ENCODE data around the gene TBL2. TPM values are rescaled to one million over a fixed set of nuclear protein-coding genes. Genes with fewer than 3 reads are reported as not detected.

Gene TBL2
- total RNA-seq, 1 experiment from 2014 or later = 32.3 TPM

DNA sequence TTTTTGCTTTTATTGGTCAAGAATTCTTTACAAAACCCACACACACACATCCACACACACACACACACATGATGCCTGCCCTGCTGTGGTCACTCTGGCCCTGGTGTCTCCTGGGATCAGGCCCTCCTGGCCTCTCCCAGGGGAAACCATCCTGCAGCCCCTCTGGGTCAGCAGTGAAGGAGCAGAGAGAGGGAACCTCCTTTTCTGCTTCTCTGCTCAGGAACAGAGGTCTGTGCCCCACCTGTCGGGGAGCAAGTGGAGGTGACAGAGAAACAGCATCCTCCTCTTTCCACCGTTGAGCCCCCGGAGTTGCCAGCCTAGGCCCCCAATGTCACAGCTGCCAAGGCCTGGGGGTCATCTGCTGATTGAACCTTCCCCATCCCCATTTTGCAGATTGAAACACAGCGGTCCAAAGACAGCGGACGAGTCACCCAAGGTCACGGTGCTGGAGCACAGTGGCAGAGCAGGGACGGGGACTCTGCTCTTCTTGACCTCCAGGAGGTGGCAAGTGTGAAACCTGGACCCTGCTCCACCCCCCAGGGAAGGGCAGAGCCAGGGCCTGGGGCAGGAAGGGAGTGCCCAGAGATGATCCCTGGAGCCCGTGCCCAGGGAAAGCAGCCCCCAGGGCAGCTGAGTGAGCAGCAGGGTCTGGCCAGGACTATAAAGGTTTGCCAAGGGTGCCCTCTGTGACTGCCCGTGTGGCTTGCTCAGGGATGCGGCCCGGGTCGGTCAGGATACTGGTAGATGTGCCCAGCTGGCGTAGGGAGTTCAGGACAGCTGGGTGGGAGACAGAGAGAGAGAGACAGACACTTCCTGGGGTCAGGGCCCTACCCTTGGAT, 15.0 kb upstream of the TBL2 start (continued):
- TF ChIP-seq, protein P1, sequence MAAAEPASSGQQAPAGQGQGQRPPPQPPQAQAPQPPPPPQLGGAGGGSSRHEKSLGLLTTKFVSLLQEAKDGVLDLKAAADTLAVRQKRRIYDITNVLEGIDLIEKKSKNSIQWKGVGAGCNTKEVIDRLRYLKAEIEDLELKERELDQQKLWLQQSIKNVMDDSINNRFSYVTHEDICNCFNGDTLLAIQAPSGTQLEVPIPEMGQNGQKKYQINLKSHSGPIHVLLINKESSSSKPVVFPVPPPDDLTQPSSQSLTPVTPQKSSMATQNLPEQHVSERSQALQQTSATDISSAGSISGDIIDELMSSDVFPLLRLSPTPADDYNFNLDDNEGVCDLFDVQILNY (CRISPR knock-in tag; IDR thresholded peaks at IDR 0.05) = no peak
- no peak for TF ChIP-seq RORB (CRISPR knock-in tag; IDR thresholded peaks at IDR 0.05)
- no peak for TF ChIP-seq ATF1 (CRISPR knock-in tag; IDR thresholded peaks at IDR 0.05)
- TF ChIP-seq ZNF317 (CRISPR knock-in tag; IDR thresholded peaks at IDR 0.05; ENCODE audit: borderline replicate concordance, low read depth) = no peak
- no peak for TF ChIP-seq ZNF219 (CRISPR knock-in tag; IDR thresholded peaks at IDR 0.05; ENCODE audit: borderline replicate concordance)
- TF ChIP-seq TP53 (CRISPR knock-in tag; IDR thresholded peaks at IDR 0.05) = no peak
- TF ChIP-seq, protein P2, sequence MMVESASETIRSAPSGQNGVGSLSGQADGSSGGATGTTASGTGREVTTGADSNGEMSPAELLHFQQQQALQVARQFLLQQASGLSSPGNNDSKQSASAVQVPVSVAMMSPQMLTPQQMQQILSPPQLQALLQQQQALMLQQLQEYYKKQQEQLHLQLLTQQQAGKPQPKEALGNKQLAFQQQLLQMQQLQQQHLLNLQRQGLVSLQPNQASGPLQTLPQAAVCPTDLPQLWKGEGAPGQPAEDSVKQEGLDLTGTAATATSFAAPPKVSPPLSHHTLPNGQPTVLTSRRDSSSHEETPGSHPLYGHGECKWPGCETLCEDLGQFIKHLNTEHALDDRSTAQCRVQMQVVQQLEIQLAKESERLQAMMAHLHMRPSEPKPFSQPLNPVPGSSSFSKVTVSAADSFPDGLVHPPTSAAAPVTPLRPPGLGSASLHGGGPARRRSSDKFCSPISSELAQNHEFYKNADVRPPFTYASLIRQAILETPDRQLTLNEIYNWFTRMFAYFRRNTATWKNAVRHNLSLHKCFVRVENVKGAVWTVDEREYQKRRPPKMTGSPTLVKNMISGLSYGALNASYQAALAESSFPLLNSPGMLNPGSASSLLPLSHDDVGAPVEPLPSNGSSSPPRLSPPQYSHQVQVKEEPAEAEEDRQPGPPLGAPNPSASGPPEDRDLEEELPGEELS (CRISPR knock-in tag; IDR thresholded peaks at IDR 0.05) = no peak
- TF ChIP-seq NFE2L1 (CRISPR knock-in tag; IDR thresholded peaks at IDR 0.05) = no peak
- TF ChIP-seq NR2C2 (CRISPR knock-in tag; IDR thresholded peaks at IDR 0.05) = no peak

DNA sequence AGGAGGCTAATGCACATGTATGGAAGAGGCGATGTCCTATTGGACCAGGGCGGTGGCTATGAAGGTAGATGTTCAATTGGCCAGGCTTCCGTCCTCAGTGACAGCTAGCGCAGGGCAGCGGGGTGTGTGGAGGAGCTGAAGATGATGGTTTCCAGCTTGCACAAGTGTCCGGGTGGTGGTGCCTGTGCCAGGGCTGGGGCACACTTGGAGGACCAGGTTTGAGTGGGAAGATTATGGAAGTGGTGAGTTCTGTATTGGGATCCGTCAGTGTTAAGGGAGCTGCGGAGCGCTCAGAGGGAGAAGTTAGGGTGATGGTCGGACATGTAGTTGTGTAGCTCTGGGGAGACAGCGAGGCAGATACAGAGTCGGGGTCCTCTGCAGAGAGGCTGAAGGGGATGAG, 8.5 kb upstream of the TBL2 start:
- ChIA-PET CTCF (interaction anchor here (0.6 to 4.7 kb wide), 8 partner anchors 9 to 274 kb away, joined by 3 to 30 read pairs (median 4); partner anchors contain the start of genes TBL2 and VPS37D), POLR2A (no interaction called here)
- H3K36me3 Mint-ChIP-seq = no peaks in the 10 kb centered on the region
- no peak for ATAC-seq
- H3K4me1 Mint-ChIP-seq = no peaks in the 10 kb centered on the region; the same call in 1 of the 2 replicates
- DNase-seq (ENCODE audit: low spot score) = no peak
- peaks cover 62% of the 10 kb centered on the region for H3K27me3 Mint-ChIP-seq (ENCODE audit: low read depth)
- no peaks in the 10 kb centered on the region for H3K9me3 Mint-ChIP-seq
- H3K27ac Mint-ChIP-seq = no peak overlapping the region
- no peak overlapping the region; the same call in 1 of the 2 replicates for H3K4me3 Mint-ChIP-seq
- TF ChIP-seq, protein P3, sequence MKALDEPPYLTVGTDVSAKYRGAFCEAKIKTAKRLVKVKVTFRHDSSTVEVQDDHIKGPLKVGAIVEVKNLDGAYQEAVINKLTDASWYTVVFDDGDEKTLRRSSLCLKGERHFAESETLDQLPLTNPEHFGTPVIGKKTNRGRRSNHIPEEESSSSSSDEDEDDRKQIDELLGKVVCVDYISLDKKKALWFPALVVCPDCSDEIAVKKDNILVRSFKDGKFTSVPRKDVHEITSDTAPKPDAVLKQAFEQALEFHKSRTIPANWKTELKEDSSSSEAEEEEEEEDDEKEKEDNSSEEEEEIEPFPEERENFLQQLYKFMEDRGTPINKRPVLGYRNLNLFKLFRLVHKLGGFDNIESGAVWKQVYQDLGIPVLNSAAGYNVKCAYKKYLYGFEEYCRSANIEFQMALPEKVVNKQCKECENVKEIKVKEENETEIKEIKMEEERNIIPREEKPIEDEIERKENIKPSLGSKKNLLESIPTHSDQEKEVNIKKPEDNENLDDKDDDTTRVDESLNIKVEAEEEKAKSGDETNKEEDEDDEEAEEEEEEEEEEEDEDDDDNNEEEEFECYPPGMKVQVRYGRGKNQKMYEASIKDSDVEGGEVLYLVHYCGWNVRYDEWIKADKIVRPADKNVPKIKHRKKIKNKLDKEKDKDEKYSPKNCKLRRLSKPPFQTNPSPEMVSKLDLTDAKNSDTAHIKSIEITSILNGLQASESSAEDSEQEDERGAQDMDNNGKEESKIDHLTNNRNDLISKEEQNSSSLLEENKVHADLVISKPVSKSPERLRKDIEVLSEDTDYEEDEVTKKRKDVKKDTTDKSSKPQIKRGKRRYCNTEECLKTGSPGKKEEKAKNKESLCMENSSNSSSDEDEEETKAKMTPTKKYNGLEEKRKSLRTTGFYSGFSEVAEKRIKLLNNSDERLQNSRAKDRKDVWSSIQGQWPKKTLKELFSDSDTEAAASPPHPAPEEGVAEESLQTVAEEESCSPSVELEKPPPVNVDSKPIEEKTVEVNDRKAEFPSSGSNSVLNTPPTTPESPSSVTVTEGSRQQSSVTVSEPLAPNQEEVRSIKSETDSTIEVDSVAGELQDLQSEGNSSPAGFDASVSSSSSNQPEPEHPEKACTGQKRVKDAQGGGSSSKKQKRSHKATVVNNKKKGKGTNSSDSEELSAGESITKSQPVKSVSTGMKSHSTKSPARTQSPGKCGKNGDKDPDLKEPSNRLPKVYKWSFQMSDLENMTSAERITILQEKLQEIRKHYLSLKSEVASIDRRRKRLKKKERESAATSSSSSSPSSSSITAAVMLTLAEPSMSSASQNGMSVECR (CRISPR knock-in tag; IDR thresholded peaks at IDR 0.05; ENCODE audit: borderline replicate concordance) = no peak
- TF ChIP-seq, protein P4, sequence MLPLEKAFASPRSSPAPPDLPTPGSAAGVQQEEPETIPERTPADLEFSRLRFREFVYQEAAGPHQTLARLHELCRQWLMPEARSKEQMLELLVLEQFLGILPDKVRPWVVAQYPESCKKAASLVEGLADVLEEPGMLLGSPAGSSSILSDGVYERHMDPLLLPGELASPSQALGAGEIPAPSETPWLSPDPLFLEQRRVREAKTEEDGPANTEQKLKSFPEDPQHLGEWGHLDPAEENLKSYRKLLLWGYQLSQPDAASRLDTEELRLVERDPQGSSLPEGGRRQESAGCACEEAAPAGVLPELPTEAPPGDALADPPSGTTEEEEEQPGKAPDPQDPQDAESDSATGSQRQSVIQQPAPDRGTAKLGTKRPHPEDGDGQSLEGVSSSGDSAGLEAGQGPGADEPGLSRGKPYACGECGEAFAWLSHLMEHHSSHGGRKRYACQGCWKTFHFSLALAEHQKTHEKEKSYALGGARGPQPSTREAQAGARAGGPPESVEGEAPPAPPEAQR (CRISPR knock-in tag; IDR thresholded peaks at IDR 0.05) = no peak
- TF ChIP-seq, protein P5, sequence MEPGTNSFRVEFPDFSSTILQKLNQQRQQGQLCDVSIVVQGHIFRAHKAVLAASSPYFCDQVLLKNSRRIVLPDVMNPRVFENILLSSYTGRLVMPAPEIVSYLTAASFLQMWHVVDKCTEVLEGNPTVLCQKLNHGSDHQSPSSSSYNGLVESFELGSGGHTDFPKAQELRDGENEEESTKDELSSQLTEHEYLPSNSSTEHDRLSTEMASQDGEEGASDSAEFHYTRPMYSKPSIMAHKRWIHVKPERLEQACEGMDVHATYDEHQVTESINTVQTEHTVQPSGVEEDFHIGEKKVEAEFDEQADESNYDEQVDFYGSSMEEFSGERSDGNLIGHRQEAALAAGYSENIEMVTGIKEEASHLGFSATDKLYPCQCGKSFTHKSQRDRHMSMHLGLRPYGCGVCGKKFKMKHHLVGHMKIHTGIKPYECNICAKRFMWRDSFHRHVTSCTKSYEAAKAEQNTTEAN (CRISPR knock-in tag; IDR thresholded peaks at IDR 0.05) = no peak
- TF ChIP-seq ZNF232 (CRISPR knock-in tag; IDR thresholded peaks at IDR 0.05) = no peak
- TF ChIP-seq PRRX2 (CRISPR knock-in tag; IDR thresholded peaks at IDR 0.05) = no peak
- TF ChIP-seq OVOL2 (CRISPR knock-in tag; IDR thresholded peaks at IDR 0.05; ENCODE audit: borderline replicate concordance) = no peak
- TF ChIP-seq NFYB (CRISPR knock-in tag; conservative IDR thresholded peaks at IDR 0.05; ENCODE audit: low read depth) = no peak
- TF ChIP-seq, protein P6, sequence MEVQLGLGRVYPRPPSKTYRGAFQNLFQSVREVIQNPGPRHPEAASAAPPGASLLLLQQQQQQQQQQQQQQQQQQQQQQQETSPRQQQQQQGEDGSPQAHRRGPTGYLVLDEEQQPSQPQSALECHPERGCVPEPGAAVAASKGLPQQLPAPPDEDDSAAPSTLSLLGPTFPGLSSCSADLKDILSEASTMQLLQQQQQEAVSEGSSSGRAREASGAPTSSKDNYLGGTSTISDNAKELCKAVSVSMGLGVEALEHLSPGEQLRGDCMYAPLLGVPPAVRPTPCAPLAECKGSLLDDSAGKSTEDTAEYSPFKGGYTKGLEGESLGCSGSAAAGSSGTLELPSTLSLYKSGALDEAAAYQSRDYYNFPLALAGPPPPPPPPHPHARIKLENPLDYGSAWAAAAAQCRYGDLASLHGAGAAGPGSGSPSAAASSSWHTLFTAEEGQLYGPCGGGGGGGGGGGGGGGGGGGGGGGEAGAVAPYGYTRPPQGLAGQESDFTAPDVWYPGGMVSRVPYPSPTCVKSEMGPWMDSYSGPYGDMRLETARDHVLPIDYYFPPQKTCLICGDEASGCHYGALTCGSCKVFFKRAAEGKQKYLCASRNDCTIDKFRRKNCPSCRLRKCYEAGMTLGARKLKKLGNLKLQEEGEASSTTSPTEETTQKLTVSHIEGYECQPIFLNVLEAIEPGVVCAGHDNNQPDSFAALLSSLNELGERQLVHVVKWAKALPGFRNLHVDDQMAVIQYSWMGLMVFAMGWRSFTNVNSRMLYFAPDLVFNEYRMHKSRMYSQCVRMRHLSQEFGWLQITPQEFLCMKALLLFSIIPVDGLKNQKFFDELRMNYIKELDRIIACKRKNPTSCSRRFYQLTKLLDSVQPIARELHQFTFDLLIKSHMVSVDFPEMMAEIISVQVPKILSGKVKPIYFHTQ (CRISPR knock-in tag; IDR thresholded peaks at IDR 0.05) = no peak
- TF ChIP-seq ZNF138 (CRISPR knock-in tag; conservative IDR thresholded peaks at IDR 0.05) = no peak
- TF ChIP-seq CREB1 (CRISPR knock-in tag; IDR thresholded peaks at IDR 0.05) = no peak
- TF ChIP-seq RORB (CRISPR knock-in tag; IDR thresholded peaks at IDR 0.05) = no peak
- TF ChIP-seq, protein P7, sequence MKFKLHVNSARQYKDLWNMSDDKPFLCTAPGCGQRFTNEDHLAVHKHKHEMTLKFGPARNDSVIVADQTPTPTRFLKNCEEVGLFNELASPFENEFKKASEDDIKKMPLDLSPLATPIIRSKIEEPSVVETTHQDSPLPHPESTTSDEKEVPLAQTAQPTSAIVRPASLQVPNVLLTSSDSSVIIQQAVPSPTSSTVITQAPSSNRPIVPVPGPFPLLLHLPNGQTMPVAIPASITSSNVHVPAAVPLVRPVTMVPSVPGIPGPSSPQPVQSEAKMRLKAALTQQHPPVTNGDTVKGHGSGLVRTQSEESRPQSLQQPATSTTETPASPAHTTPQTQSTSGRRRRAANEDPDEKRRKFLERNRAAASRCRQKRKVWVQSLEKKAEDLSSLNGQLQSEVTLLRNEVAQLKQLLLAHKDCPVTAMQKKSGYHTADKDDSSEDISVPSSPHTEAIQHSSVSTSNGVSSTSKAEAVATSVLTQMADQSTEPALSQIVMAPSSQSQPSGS (CRISPR knock-in tag; IDR thresholded peaks at IDR 0.05; ENCODE audit: borderline replicate concordance, low read depth) = no peak
